H1 (cell line): ENCODE data around the gene LMNTD1. TPM values are rescaled to one million over a fixed set of nuclear protein-coding genes. Genes with fewer than 3 reads are reported as not detected.

Experiments used
- CTCF ChIA-PET: fragments of 300-600 bp; sonication (Branson Sonifier 250); formaldehyde crosslinking; loops from one replicate; lab custom pipeline; 2021; ENCODE audit not compliant: partially characterized antibody; lab: Charles Lee
- POLR2A ChIA-PET: fragments of 300-600 bp; sonication (Branson Sonifier 250); formaldehyde crosslinking; loops from one replicate; lab custom pipeline; 2021; ENCODE audit warnings: inconsistent platforms; ENCODE audit not compliant: partially characterized antibody; lab: Charles Lee
- DNase-seq, 2 experiments: peaks; one replicate each; pipeline versions ENCODE4 v3.0.0 to v3.0.0-alpha.2; 2010 to 2022; ENCODE audit warnings: low spot score in 2 of 2, low read depth in 1 of 2, mixed read lengths in 1 of 2
- FAIRE-seq: peaks from 2 replicates; lab custom pipeline; 2011; peaks lifted over from hg19 to GRCh38; lab: Jason Lieb, UNC
- H2AFZ ChIP-seq: 2 replicates; pipeline ENCODE4 v1.8.1; 2012; ENCODE audit warnings: low read length, inconsistent platforms
- H2AK5ac ChIP-seq: 2 replicates; pipeline ENCODE4 v1.6.1; 2013; ENCODE audit warnings: low read depth, low read length
- H2BK120ac ChIP-seq: replicated peaks from 2 replicates; pipeline ENCODE3; 2013; ENCODE audit warnings: low read depth, low read length, inconsistent platforms
- H2BK12ac ChIP-seq: 2 replicates; pipeline ENCODE4 v1.6.1; 2013; ENCODE audit warnings: low read depth, low read length
- H2BK15ac ChIP-seq: 2 replicates; pipeline ENCODE4 v1.6.1; 2013; ENCODE audit warnings: low read length
- H2BK20ac ChIP-seq: 2 replicates; pipeline ENCODE4 v1.6.1; 2013; ENCODE audit warnings: low read length
- H2BK5ac ChIP-seq: 2 replicates; pipeline ENCODE4 v1.6.1; 2013; ENCODE audit warnings: low read depth, low read length
- H3K14ac ChIP-seq: 2 replicates; pipeline ENCODE4 v1.6.1; 2013; ENCODE audit warnings: inconsistent platforms; ENCODE audit not compliant: insufficient read length
- H3K18ac ChIP-seq: 2 replicates; pipeline ENCODE4 v1.6.1; 2013; ENCODE audit warnings: low read length; ENCODE audit errors: extremely low read depth
- H3K23ac ChIP-seq: 2 replicates; pipeline ENCODE4 v1.6.1; 2013; ENCODE audit warnings: inconsistent platforms; ENCODE audit not compliant: insufficient read length
- H3K23me2 ChIP-seq: 2 replicates; pipeline ENCODE4 v1.6.1; 2013; ENCODE audit warnings: low read depth, low read length
- H3K27ac ChIP-seq: 2 replicates; pipeline ENCODE4 v1.6.1; 2011; ENCODE audit warnings: low read depth, low read length, inconsistent platforms
- H3K27me3 ChIP-seq, 4 experiments: replicated peaks in 1 of 4; 1 replicate in 1 of 4; 2 replicates in 3 of 4; pipeline versions ENCODE4 v1.6.1 to v1.8.1; 2011 to 2013; ENCODE audit warnings: low read length in 3 of 4, mild to moderate bottlenecking in 3 of 4, inconsistent platforms in 2 of 4, mixed read lengths in 2 of 4, moderate library complexity in 1 of 4; ENCODE audit not compliant: control insufficient read depth in 3 of 4, insufficient read depth in 3 of 4; ENCODE audit errors: extremely low read depth in 1 of 4
- H3K36me3 ChIP-seq, 4 experiments: 2 replicates each; pipeline versions ENCODE4 v1.6.1 to v1.8.1; 2011 to 2013; ENCODE audit warnings: mild to moderate bottlenecking in 4 of 4, low read length in 3 of 4, moderate library complexity in 2 of 4, control low read depth in 1 of 4, inconsistent platforms in 1 of 4; ENCODE audit not compliant: insufficient read depth in 4 of 4, control insufficient read depth in 2 of 4
- H3K4ac ChIP-seq: replicated peaks from 2 replicates; pipeline ENCODE3; 2013; ENCODE audit warnings: low read length, low read depth, mixed read lengths, inconsistent platforms; ENCODE audit not compliant: insufficient read length
- H3K4me1 ChIP-seq, 4 experiments: replicated peaks in 1 of 4; 1 replicate in 1 of 4; 2 replicates in 3 of 4; pipeline versions ENCODE4 v1.6.1 to v1.8.1; 2011 to 2013; ENCODE audit warnings: low read length in 3 of 4, inconsistent platforms in 2 of 4, mixed read lengths in 1 of 4; ENCODE audit not compliant: insufficient read depth in 4 of 4, control insufficient read depth in 3 of 4
- H3K4me2 ChIP-seq, 2 experiments: 2 replicates each; pipeline versions ENCODE4 v1.6.1 to v1.8.1; 2011 to 2013; ENCODE audit warnings: low read depth in 2 of 2, low read length in 2 of 2, control low read depth in 1 of 2, inconsistent platforms in 1 of 2, mild to moderate bottlenecking in 1 of 2; ENCODE audit not compliant: insufficient read depth in 1 of 2
- H3K4me3 ChIP-seq, 4 experiments: fragments of 200-600, 300-600 bp in 1 of 4; sonication (generic), shearing (Covaris generic), sonication (Bioruptor Twin) in 1 of 4; 2 replicates each; pipeline versions ENCODE4 v1.5.1 to v1.8.1; 2011 to 2016; ENCODE audit warnings: low read length in 4 of 4, low read depth in 3 of 4, control low read depth in 2 of 4, inconsistent platforms in 2 of 4, mild to moderate bottlenecking in 2 of 4, mixed read lengths in 1 of 4, moderate library complexity in 1 of 4; ENCODE audit not compliant: insufficient read depth in 2 of 4; ENCODE audit errors: extremely low read depth in 1 of 4
- H3K56ac ChIP-seq: replicated peaks from 2 replicates; pipeline ENCODE3; 2013; ENCODE audit warnings: low read depth, mild to moderate bottlenecking, mixed read lengths, low read length, inconsistent platforms; ENCODE audit not compliant: insufficient read length
- H3K79me1 ChIP-seq: 2 replicates; pipeline ENCODE4 v1.6.1; 2013; ENCODE audit warnings: low read depth, low read length, control low read depth
- H3K79me2 ChIP-seq, 2 experiments: 2 replicates each; pipeline versions ENCODE4 v1.6.1 to v1.8.1; 2012 to 2013; ENCODE audit warnings: low read length in 2 of 2, mild to moderate bottlenecking in 2 of 2, inconsistent platforms in 1 of 2; ENCODE audit not compliant: insufficient read depth in 2 of 2, control insufficient read depth in 1 of 2
- H3K9ac ChIP-seq, 4 experiments: replicated peaks in 1 of 4; 1 replicate in 1 of 4; 2 replicates in 3 of 4; pipeline versions ENCODE4 v1.6.1 to v1.8.1; 2011 to 2013; ENCODE audit warnings: low read depth in 3 of 4, low read length in 3 of 4, control low read depth in 2 of 4, mild to moderate bottlenecking in 2 of 4, moderate library complexity in 2 of 4, inconsistent platforms in 1 of 4; ENCODE audit errors: extremely low read depth in 1 of 4
- H3K9me3 ChIP-seq, 2 experiments: 2 replicates each; pipeline versions ENCODE4 v1.6.1 to v1.8.1; 2012 to 2013; ENCODE audit warnings: mild to moderate bottlenecking in 2 of 2, moderate library complexity in 2 of 2, control low read depth in 1 of 2, inconsistent platforms in 1 of 2, low read depth in 1 of 2, low read length in 1 of 2, mixed read lengths in 1 of 2; ENCODE audit not compliant: insufficient read depth in 2 of 2
- H4K20me1 ChIP-seq, 2 experiments: replicated peaks in 1 of 2; 2 replicates each; pipeline versions ENCODE3 to v1.8.1; 2011 to 2013; ENCODE audit warnings: inconsistent platforms in 2 of 2, low read length in 2 of 2, mild to moderate bottlenecking in 1 of 2; ENCODE audit not compliant: insufficient read depth in 2 of 2, control insufficient read depth in 1 of 2
- H4K5ac ChIP-seq: 2 replicates; pipeline ENCODE4 v1.6.1; 2013; ENCODE audit warnings: low read length, low read depth, mixed read lengths, inconsistent platforms; ENCODE audit not compliant: insufficient read length
- H4K8ac ChIP-seq: 2 replicates; pipeline ENCODE4 v1.8.0; 2013; ENCODE audit warnings: mild to moderate bottlenecking, moderate library complexity, low read length, inconsistent platforms; ENCODE audit not compliant: insufficient read depth; ENCODE audit errors: extremely low read depth
- H4K91ac ChIP-seq: replicated peaks from 2 replicates; pipeline ENCODE3; 2013; ENCODE audit warnings: low read length, mixed read lengths, inconsistent platforms; ENCODE audit not compliant: insufficient read length
- BRCA1 ChIP-seq: IDR thresholded peaks from 2 replicates; pipeline ENCODE4 v1.6.1; 2012; ENCODE audit warnings: low read depth, low read length, improper control_type of control experiment
- CHD2 ChIP-seq: IDR thresholded peaks from 2 replicates; pipeline ENCODE4 v1.6.1; 2012; ENCODE audit warnings: low read length, improper control_type of control experiment
- EGR1 ChIP-seq: IDR thresholded peaks from 2 replicates; pipeline ENCODE4 v1.6.1; 2011; ENCODE audit warnings: low read depth, low read length, borderline replicate concordance
- GABPA ChIP-seq: IDR thresholded peaks from 2 replicates; pipeline ENCODE4 v1.6.1; 2011; ENCODE audit warnings: mild to moderate bottlenecking, low read length, moderate library complexity, borderline replicate concordance; ENCODE audit not compliant: insufficient read depth
- KDM1A ChIP-seq: fragments of 200-600, 300-600 bp; sonication (generic); IDR thresholded peaks from 2 replicates; pipeline ENCODE4 v1.7.1; 2016; ENCODE audit warnings: mild to moderate bottlenecking, low read length, borderline replicate concordance
- MAFK ChIP-seq: IDR thresholded peaks from 2 replicates; pipeline ENCODE4 v1.6.1; 2012; ENCODE audit warnings: low read depth, mild to moderate bottlenecking, improper control_type of control experiment, low read length
- PHF8 ChIP-seq: fragments of 200-600 bp; sonication (generic); conservative IDR thresholded peaks from 2 replicates; pipeline ENCODE4 v1.7.1; 2012; ENCODE audit warnings: low read depth, mild to moderate bottlenecking, inconsistent platforms, low read length, moderate library complexity
- RFX5 ChIP-seq: IDR thresholded peaks from 2 replicates; pipeline ENCODE4 v1.6.1; 2011; ENCODE audit warnings: low read depth, low read length, improper control_type of control experiment, borderline replicate concordance
- SIX5 ChIP-seq: IDR thresholded peaks from 2 replicates; pipeline ENCODE4 v1.6.1; 2011; ENCODE audit warnings: mild to moderate bottlenecking, low read depth, low read length
- SRF ChIP-seq: IDR thresholded peaks from 2 replicates; pipeline ENCODE4 v1.6.1; 2011; ENCODE audit warnings: mild to moderate bottlenecking, low read depth, low read length, moderate library complexity
- TBP ChIP-seq: IDR thresholded peaks from 2 replicates; pipeline ENCODE4 v1.6.1; 2011; ENCODE audit warnings: low read depth, low read length, improper control_type of control experiment
- YY1 ChIP-seq: IDR thresholded peaks from 2 replicates; pipeline ENCODE4 v1.6.1; 2011; ENCODE audit warnings: low read depth, mild to moderate bottlenecking, low read length
- WGBS, 2 experiments: shearing (Covaris generic) in 1 of 2; methylation state at CpG; one replicate each; pipeline versions ENCODE4 v1.1.6 to v1.1.7; 2013 to 2015; ENCODE audit warnings: low lambda C conversion rate in 2 of 2, mixed read lengths in 2 of 2, inconsistent platforms in 1 of 2, low coverage in 1 of 2, missing lambda C conversion rate in 1 of 2; ENCODE audit not compliant: insufficient replicate concordance in 2 of 2, insufficient coverage in 1 of 2, insufficient read length in 1 of 2; ENCODE audit errors: extremely low coverage in 1 of 2, missing lambda C conversion rate in 1 of 2; 5-methylcytosine and 5-hydroxymethylcytosine counted together
- polyA plus RNA-seq, 7 experiments: library from polyadenylated mRNA; depleted of rRNA in 3 of 7; stranded (reverse) in 5 of 7; unstranded in 2 of 7; fragments of >200 nt in 5 of 7; fragments of 200-250 nt in 2 of 7; gene quantifications; 1 replicate in 5 of 7; 2 replicates in 1 of 7; 4 replicates in 1 of 7; pipeline versions ENCODE4 v1.2.1 to v1.2.3, GENCODE V29; 2011 to 2013; ENCODE audit warnings: missing spikeins in 2 of 7, mixed read lengths in 2 of 7
- total RNA-seq: library from RNA; stranded (reverse); fragmentation: NEBNext Ultra II Directional; extraction: Animal tissue kit (Norgen Biotek cat#: 25700); gene quantifications from 2 replicates; pipeline ENCODE4 v1.2.1, GENCODE V29; 2021

LMNTD1 gene
- total and polyA plus RNA-seq, 2 of the 8 experiments (the other 6 are each of a cell fraction or from before 2014, with no cell fraction given) = not detected

GRCh38 chr12:25546318-25546717, 6.8 kb downstream of the LMNTD1 start:
- TF ChIP-seq TBP = no peak
- TF ChIP-seq PHF8 = no peak
- no peak for TF ChIP-seq SIX5
- TF ChIP-seq KDM1A = no peak
- no peak for TF ChIP-seq MAFK
- TF ChIP-seq RFX5 = no peak
- TF ChIP-seq GABPA = no peak
- no peak for TF ChIP-seq CHD2
- no peak for TF ChIP-seq BRCA1
- TF ChIP-seq SRF = no peak
- no peak for TF ChIP-seq YY1
- no peak for TF ChIP-seq EGR1
- Histone ChIP-seq H4K91ac (no peak overlapping the region), H3K4me2 (no peak overlapping the region), H3K23me2 (no peaks in the 10 kb centered on the region), H3K79me2 (no peaks in the 10 kb centered on the region), H2AFZ (no peak overlapping the region), H3K56ac (no peak overlapping the region), H3K14ac (no peak overlapping the region), H2BK12ac (no peak overlapping the region), H3K36me3 (no peaks in the 10 kb centered on the region), H3K9ac (no peak overlapping the region), H3K9me3 (no peaks in the 10 kb centered on the region), H3K23ac (no peak overlapping the region), H3K4me1 (no peaks in the 10 kb centered on the region), H4K5ac (no peak overlapping the region), H3K27me3 (no peaks in the 10 kb centered on the region), H3K4me3 (no peak overlapping the region), H3K18ac (no peak overlapping the region), H2BK15ac (no peak overlapping the region), H2BK20ac (no peak overlapping the region), H3K4ac (no peak overlapping the region), H2BK120ac (no peak overlapping the region), H4K20me1 (no peaks in the 10 kb centered on the region), H2BK5ac (no peak overlapping the region), H2AK5ac (no peak overlapping the region), H3K27ac (no peak overlapping the region), H4K8ac (no peak overlapping the region), H3K79me1 (no peaks in the 10 kb centered on the region)
- ChIA-PET CTCF (no interaction called here), POLR2A (no interaction called here)
- 97% methylated on average over 2 of the region's 2 CpGs; no CpG with 5 or more reads in 1 of the 2 experiments for WGBS, 2 experiments
- no peak for FAIRE-seq
- DNase-seq = no peak
